HG03354 (cell line): ENCODE results near the gene LRRC8C.

Experiments
- ATAC-seq: cut with Tn5 transposase; IDR thresholded peaks from one replicate; pipeline ENCODE4 v1.9.1; 2021; ENCODE audit warnings: mild to moderate bottlenecking; ENCODE audit not compliant: unreplicated experiment, poor library complexity, severe bottlenecking

LRRC8C gene

GRCh38 chr1:89755591-89755990 is 122.7 kb downstream of the LRRC8C start:
- ATAC-seq: no peak

DNA sequence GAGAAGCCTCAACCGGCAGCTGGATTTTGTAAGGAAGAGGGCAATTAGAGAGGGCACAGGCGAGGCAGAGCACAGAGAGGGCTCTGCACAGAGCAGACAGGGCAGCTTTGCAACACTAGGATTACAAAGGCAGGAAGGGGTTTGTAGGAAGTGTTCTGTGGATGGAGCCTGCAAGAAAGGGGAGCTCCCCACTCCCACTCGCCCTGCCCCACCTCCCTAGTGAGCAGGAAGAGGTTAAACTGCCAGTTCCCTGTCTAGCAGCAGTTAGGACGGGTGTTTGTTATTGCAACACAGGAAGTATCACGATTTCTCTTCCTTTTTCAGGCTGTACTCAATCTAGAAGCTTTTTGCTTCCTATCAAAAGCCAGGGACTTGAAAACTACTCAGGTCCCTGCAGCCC is 124.6 kb downstream of the LRRC8C start:
- peak; percentile 73 for ATAC-seq

DNA sequence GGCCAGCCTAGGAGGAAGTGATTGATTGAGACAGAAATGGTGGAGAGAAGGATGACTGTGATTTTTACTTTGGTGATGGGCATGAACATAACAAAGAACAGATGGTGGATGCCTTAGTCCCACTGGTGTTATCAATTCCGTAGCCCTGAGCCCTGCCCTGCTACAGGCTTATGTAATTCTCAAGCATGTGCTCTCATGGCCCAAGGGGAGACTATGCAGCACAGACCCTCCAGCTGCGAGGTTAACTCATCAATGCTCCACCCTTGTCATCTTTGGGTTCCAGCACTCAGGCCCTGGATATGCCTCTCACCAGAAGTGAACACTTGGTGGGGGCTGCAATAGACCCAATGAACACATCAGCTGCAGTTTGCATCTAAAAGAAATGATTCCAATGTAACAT is 125.2 kb downstream of the LRRC8C start:
- no peak for ATAC-seq

GRCh38 chr1:89759036-89759435 is 126.1 kb downstream of the LRRC8C start:
- ATAC-seq: no peak

- no peak for ATAC-seq
Measured at GRCh38 chr1:89760496-89760895, 127.6 kb downstream of the LRRC8C start.

DNA sequence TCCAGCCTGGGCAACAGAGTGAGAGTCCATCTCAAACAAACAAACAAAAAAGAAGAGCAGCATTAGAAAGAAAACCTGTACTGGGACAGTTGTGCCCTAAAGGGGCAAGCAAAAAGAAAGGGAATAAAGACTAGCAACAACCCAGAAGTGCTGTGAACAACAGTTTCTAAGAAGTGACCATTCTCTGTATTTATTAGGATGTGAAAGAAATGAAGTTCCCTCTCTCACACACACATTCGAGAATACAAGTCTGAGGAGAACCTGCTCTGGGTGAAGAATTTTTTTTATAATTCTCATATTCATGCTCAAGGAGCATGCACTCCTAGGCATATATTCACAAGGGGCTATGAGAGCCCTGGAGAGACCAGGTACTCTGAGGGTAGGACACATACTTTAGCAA is 128.4 kb downstream of the LRRC8C start:
- no peak for ATAC-seq

- ATAC-seq: no peak
Measured at GRCh38 chr1:89761901-89762300, 129.0 kb downstream of the LRRC8C start.

DNA sequence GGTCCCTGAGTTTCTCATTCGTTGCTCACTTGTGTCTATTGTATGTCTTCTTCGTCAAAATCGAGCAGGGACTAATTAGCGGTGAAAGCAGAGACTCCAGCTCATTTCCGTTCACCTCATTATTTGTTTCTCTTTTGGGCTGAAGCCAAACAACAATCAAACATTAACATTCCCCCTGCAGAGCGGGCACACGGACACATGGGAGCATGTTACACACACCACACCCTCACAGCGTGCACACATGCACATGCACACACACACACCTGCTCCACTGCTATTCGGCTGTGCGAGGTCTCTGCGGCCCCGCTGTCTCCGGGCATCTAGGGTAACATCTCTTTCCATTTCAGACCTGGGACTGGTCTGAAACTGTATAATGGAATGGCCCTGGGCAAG is 129.5 kb downstream of the LRRC8C start:
- peak; percentile 24 for ATAC-seq

- ATAC-seq: peak; percentile 99
Measured at GRCh38 chr1:89762779-89763648, 130.1 kb downstream of the LRRC8C start.

- ATAC-seq: no peak
Measured at GRCh38 chr1:89763649-89763986, 130.7 kb downstream of the LRRC8C start.

DNA sequence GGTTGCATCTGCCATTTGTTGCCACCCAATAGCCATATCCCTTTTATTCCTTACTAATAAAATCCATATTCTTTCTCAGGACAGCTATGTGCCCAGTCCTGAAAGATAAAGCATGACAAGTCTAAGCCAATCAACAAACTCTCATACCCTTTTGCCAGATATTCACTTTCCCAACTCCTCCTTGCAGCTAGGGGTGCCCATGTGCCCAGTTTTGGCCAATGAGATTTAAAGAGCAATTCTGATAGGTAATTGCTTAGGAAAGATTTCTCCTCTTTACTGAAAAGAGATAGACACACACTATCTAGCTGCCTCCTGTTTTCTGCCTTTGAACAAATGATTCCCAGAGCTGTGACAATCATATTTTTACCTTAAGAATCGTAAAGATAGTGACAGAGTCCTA is 132.9 kb downstream of the LRRC8C start:
- no peak for ATAC-seq

GRCh38 chr1:89767618-89768017 is 134.7 kb downstream of the LRRC8C start:
- no peak for ATAC-seq
